ENCODE measurements around the gene MIDN. TPM values are rescaled to one million over a fixed set of nuclear protein-coding genes. Genes with fewer than 3 reads are reported as not detected.
A peak's percentile ranks its signal among the peaks of the same experiment; 100 is the strongest.

The MIDN gene
- total RNA-seq, 6 donors from 2014 or later = 33.5 to 176 (median 75.9) TPM

GRCh38 chr19:1283207-1283916 is 35.0 kb downstream of the MIDN start:
- Histone ChIP-seq H3K27me3 (peaks cover 0 to 49% (median 22%) of the 10 kb centered on the region in 4 donors), H3K4me3 (no peak overlapping the region), H3K4me1 (peaks cover 5 to 27% (median 14%) of the 10 kb centered on the region in 4 donors), H3K36me3 (peaks cover 5 to 11% (median 9%) of the 10 kb centered on the region in 4 donors), H3K9me3 (no peaks in the 10 kb centered on the region), H3K27ac (no peak overlapping the region)
- ATAC-seq (ENCODE audit: low FRiP score in 2 of 2) (no peak), DNase-seq (peak in 1 of 2 donors; percentile 72)
- WGBS, 2 donors = 67 to 69% methylated on average over 14 to 25 of the region's 29 CpGs
- no peak for TF ChIP-seq CTCF (IDR thresholded peaks at IDR 0.05)
- no peak for TF ChIP-seq EP300 (IDR thresholded peaks at IDR 0.05)
- TF ChIP-seq POLR2A (IDR thresholded peaks at IDR 0.05) = no peak

GRCh38 chr19:1283917-1284292 is 35.5 kb downstream of the MIDN start:
- ATAC-seq (ENCODE audit: low FRiP score in 2 of 2) = no peak
- Histone ChIP-seq H3K27ac (no peak overlapping the region), H3K36me3 (peaks cover 4 to 7% (median 6%) of the 10 kb centered on the region in 4 donors), H3K4me1 (peaks cover 5 to 27% (median 14%) of the 10 kb centered on the region in 4 donors), H3K9me3 (no peaks in the 10 kb centered on the region), H3K4me3 (no peak overlapping the region), H3K27me3 (peaks cover 0 to 49% (median 22%) of the 10 kb centered on the region in 4 donors)
- 70 to 90% methylated on average over 5 to 6 of the region's 12 CpGs for WGBS, 2 donors
- TF ChIP-seq POLR2A (IDR thresholded peaks at IDR 0.05) (no peak), EP300 (IDR thresholded peaks at IDR 0.05) (no peak), CTCF (IDR thresholded peaks at IDR 0.05) (no peak), POLR2AphosphoS5 (IDR thresholded peaks at IDR 0.05) (no peak)
- no peak for DNase-seq

- Histone ChIP-seq H3K36me3 (peaks cover 0 to 2% (median under 1%) of the 10 kb centered on the region in 4 donors), H3K9me3 (no peaks in the 10 kb centered on the region), H3K27ac (no peak overlapping the region), H3K4me3 (no peak overlapping the region), H3K27me3 (peaks cover 0 to 50% (median 22%) of the 10 kb centered on the region in 4 donors), H3K4me1 (peaks cover 5 to 27% (median 14%) of the 10 kb centered on the region in 4 donors)
- TF ChIP-seq POLR2A (IDR thresholded peaks at IDR 0.05) (no peak), CTCF (IDR thresholded peaks at IDR 0.05) (no peak), POLR2AphosphoS5 (IDR thresholded peaks at IDR 0.05) (no peak), EP300 (IDR thresholded peaks at IDR 0.05) (no peak)
- no peak for ATAC-seq (ENCODE audit: low FRiP score in 2 of 2)
- 63% methylated on average over 17 to 20 of the region's 20 CpGs for WGBS, 2 donors
- DNase-seq = peak in 1 of 2 donors; percentile 58
These were observed 36.1 kb downstream of the MIDN start for GRCh38 chr19:1284293-1284978.

GRCh38 chr19:1284979-1285736 is 36.8 kb downstream of the MIDN start:
- no peaks in the 10 kb centered on the region for H3K36me3 ChIP-seq
- TF ChIP-seq POLR2A (IDR thresholded peaks at IDR 0.05) = no peak
- TF ChIP-seq EP300 (IDR thresholded peaks at IDR 0.05) = no peak
- TF ChIP-seq CTCF (IDR thresholded peaks at IDR 0.05) = no peak
- TF ChIP-seq POLR2AphosphoS5 (IDR thresholded peaks at IDR 0.05) = no peak
- DNase-seq (peak in 1 of 2 donors; percentile 63), ATAC-seq (ENCODE audit: low FRiP score in 2 of 2) (no peak)
- 29 to 76% methylated on average over 3 to 26 of the region's 51 CpGs for WGBS, 2 donors
- H3K4me1 ChIP-seq = peaks cover 5 to 27% (median 14%) of the 10 kb centered on the region in 4 donors
- no peaks in the 10 kb centered on the region for H3K9me3 ChIP-seq
- H3K27me3 ChIP-seq = peaks cover 0 to 55% (median 22%) of the 10 kb centered on the region in 4 donors
- peak overlapping the region in 1 of 4 donors; percentile 27 for H3K4me3 ChIP-seq
- H3K27ac ChIP-seq = no peak overlapping the region

Data from upper lobe of left lung (tissue), 6 donors.